Measurements from ENCODE around the gene TPD52L3.

TPD52L3 gene

GRCh38 chr9:6367128-6367890 lies 39.1 kb downstream of the TPD52L3 start:
- TF ChIP-seq, protein P1, sequence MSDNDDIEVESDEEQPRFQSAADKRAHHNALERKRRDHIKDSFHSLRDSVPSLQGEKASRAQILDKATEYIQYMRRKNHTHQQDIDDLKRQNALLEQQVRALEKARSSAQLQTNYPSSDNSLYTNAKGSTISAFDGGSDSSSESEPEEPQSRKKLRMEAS (IDR thresholded peaks at IDR 0.05) = no peak
- TF ChIP-seq, protein P2, sequence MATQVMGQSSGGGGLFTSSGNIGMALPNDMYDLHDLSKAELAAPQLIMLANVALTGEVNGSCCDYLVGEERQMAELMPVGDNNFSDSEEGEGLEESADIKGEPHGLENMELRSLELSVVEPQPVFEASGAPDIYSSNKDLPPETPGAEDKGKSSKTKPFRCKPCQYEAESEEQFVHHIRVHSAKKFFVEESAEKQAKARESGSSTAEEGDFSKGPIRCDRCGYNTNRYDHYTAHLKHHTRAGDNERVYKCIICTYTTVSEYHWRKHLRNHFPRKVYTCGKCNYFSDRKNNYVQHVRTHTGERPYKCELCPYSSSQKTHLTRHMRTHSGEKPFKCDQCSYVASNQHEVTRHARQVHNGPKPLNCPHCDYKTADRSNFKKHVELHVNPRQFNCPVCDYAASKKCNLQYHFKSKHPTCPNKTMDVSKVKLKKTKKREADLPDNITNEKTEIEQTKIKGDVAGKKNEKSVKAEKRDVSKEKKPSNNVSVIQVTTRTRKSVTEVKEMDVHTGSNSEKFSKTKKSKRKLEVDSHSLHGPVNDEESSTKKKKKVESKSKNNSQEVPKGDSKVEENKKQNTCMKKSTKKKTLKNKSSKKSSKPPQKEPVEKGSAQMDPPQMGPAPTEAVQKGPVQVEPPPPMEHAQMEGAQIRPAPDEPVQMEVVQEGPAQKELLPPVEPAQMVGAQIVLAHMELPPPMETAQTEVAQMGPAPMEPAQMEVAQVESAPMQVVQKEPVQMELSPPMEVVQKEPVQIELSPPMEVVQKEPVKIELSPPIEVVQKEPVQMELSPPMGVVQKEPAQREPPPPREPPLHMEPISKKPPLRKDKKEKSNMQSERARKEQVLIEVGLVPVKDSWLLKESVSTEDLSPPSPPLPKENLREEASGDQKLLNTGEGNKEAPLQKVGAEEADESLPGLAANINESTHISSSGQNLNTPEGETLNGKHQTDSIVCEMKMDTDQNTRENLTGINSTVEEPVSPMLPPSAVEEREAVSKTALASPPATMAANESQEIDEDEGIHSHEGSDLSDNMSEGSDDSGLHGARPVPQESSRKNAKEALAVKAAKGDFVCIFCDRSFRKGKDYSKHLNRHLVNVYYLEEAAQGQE (IDR thresholded peaks at IDR 0.05; ENCODE audit: low read depth) = no peak
- no peak for TF ChIP-seq ZBTB7A (IDR thresholded peaks at IDR 0.05; ENCODE audit: low read depth)
- no peak for TF ChIP-seq EP300 (IDR thresholded peaks at IDR 0.05; ENCODE audit: borderline replicate concordance)
- no peak for TF ChIP-seq CREB1 (IDR thresholded peaks at IDR 0.05; ENCODE audit: low read depth)
- no peak for TF ChIP-seq EGR1 (IDR thresholded peaks at IDR 0.05)
- no peak for TF ChIP-seq CEBPB (IDR thresholded peaks at IDR 0.05)
- TF ChIP-seq YY1 (IDR thresholded peaks at IDR 0.05; ENCODE audit: low read depth) = no peak
- TF ChIP-seq, protein P3, sequence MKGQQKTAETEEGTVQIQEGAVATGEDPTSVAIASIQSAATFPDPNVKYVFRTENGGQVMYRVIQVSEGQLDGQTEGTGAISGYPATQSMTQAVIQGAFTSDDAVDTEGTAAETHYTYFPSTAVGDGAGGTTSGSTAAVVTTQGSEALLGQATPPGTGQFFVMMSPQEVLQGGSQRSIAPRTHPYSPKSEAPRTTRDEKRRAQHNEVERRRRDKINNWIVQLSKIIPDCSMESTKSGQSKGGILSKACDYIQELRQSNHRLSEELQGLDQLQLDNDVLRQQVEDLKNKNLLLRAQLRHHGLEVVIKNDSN (IDR thresholded peaks at IDR 0.05) = no peak
- no peak for TF ChIP-seq NFIC (IDR thresholded peaks at IDR 0.05)
- TF ChIP-seq RAD21 (IDR thresholded peaks at IDR 0.05; ENCODE audit: low read depth) = no peak
- TF ChIP-seq TCF12 (IDR thresholded peaks at IDR 0.05; ENCODE audit: low read depth) = no peak
- no peak for TF ChIP-seq TAF1 (IDR thresholded peaks at IDR 0.05; ENCODE audit: low read depth)
- TF ChIP-seq TEAD4 (IDR thresholded peaks at IDR 0.05) = no peak
- no peak for TF ChIP-seq FOXM1 (IDR thresholded peaks at IDR 0.05; ENCODE audit: borderline replicate concordance, low read depth)

DNA sequence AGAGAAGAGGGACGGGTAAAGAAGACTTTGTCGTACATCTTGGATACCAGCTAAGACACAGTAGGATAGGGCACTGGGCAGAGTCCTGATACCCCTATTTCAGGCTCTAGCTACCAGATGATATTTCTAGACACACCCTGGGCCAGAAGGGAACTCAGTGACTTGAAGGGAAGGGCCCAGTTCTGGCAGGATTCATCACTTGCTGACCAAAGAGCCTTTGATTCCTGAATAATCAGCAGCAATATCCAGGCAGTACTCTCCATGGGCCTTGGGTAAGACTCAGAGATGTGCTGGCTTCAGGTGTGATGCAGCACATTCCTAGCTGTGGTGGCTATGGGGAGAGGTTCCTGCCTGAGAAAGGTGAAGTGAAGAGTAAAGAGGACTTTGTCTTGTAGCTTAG lies 40.7 kb downstream of the TPD52L3 start:
- TF ChIP-seq NFIC (IDR thresholded peaks at IDR 0.05) = no peak
- TF ChIP-seq ZBTB7A (IDR thresholded peaks at IDR 0.05; ENCODE audit: low read depth) = no peak
- no peak for TF ChIP-seq CREB1 (IDR thresholded peaks at IDR 0.05; ENCODE audit: low read depth)
- no peak for TF ChIP-seq FOXM1 (IDR thresholded peaks at IDR 0.05; ENCODE audit: borderline replicate concordance, low read depth)
- TF ChIP-seq EP300 (IDR thresholded peaks at IDR 0.05; ENCODE audit: borderline replicate concordance) = no peak
- no peak for TF ChIP-seq TAF1 (IDR thresholded peaks at IDR 0.05; ENCODE audit: low read depth)
- TF ChIP-seq, protein P1 (IDR thresholded peaks at IDR 0.05) = no peak
- no peak for TF ChIP-seq EGR1 (IDR thresholded peaks at IDR 0.05)
- no peak for TF ChIP-seq RAD21 (IDR thresholded peaks at IDR 0.05; ENCODE audit: low read depth)
- TF ChIP-seq YY1 (IDR thresholded peaks at IDR 0.05; ENCODE audit: low read depth) = no peak
- TF ChIP-seq, protein P2 (IDR thresholded peaks at IDR 0.05; ENCODE audit: low read depth) = no peak
- no peak for TF ChIP-seq TEAD4 (IDR thresholded peaks at IDR 0.05)
- no peak for TF ChIP-seq TCF12 (IDR thresholded peaks at IDR 0.05; ENCODE audit: low read depth)
- no peak for TF ChIP-seq CEBPB (IDR thresholded peaks at IDR 0.05)
- TF ChIP-seq, protein P3 (IDR thresholded peaks at IDR 0.05) = no peak
